Mucosa of descending colon (tissue), 3 donors: ENCODE data around the gene THBD. TPM values are rescaled to one million over a fixed set of nuclear protein-coding genes. Genes with fewer than 3 reads are reported as not detected.

Experiments
- ATAC-seq: fragments of 200-7000 bp; cut with Tn5 transposase; one replicate; pipeline ENCODE4 v1.9.1; 2020; ENCODE audit warnings: mild to moderate bottlenecking, moderate library complexity
- DNase-seq, 3 donors: peaks; one replicate each; pipeline ENCODE4 v3.0.0-alpha.2; 2020
- H3K36me3 ChIP-seq: fragments of 200-600 bp; one replicate; pipeline ENCODE4 v1.8.0; 2021; ENCODE audit warnings: low read depth, mild to moderate bottlenecking
- H3K4me1 ChIP-seq: fragments of 200-600 bp; one replicate; pipeline ENCODE4 v1.8.0; 2021; ENCODE audit warnings: low read depth, mild to moderate bottlenecking
- H3K4me3 ChIP-seq: fragments of 200-600 bp; one replicate; pipeline ENCODE4 v1.8.0; 2021; ENCODE audit warnings: mild to moderate bottlenecking
- H3K9me3 ChIP-seq: fragments of 200-600 bp; one replicate; pipeline ENCODE4 v1.8.0; 2021; ENCODE audit warnings: mild to moderate bottlenecking
- intact Hi-C, 2 donors: fragments of 100-400 bp; cut with DNase I in 1 of 2; cut with micrococcal nuclease in 1 of 2; formaldehyde crosslinking; loops; one replicate each; pipeline versions ENCODE4 v1.11.0 to v1.11.1; 2022; cut with DNase I, micrococcal nuclease
- total RNA-seq, 3 donors: library from RNA; stranded (reverse); fragmentation: NEBNext Ultra II Directional in 2 of 3; extraction: Animal tissue kit (Norgen Biotek cat#: 25700) in 2 of 3; gene quantifications; one replicate each; pipeline versions ENCODE4 v1.2.1 to v1.2.4, GENCODE V29; 2021 to 2023
- TF ChIP-seq, protein P1 (sequence below): fragments of 200-600 bp; IDR thresholded peaks from one replicate; pipeline ENCODE4 v1.8.0; 2022; ENCODE audit warnings: antibody characterized with exemption, mild to moderate bottlenecking
- donor health status: DM: no; HTN: no; CAD: no; lungs with moderate emphysema.
- donor health status: DM: no; HTN: no; CAD: no.
- donor health status: DM: no; HTN: yes; CAD: no.

Gene THBD
- total RNA-seq, 3 donors from 2014 or later: 1.8 to 8.8 (median 5.9) TPM

DNA sequence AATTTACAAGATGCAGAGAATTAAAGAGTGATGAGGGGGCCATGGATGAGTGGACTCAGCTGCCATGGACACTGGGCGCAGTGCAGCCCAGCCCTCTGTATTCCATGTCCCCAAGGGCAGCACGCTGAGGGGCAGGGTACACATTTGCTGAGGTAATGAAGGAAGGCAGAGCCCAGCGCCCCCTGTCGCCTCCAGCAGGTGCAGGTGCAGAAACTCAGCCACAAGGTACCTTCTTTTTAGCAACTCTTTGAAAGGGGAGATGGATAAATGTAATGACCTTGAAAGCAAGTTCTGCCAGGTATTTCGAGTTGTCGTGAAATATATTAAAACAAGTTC, 29.5 kb upstream of the THBD start:
- H3K36me3 ChIP-seq: no peaks in the 10 kb centered on the region
- TF ChIP-seq, protein P1, sequence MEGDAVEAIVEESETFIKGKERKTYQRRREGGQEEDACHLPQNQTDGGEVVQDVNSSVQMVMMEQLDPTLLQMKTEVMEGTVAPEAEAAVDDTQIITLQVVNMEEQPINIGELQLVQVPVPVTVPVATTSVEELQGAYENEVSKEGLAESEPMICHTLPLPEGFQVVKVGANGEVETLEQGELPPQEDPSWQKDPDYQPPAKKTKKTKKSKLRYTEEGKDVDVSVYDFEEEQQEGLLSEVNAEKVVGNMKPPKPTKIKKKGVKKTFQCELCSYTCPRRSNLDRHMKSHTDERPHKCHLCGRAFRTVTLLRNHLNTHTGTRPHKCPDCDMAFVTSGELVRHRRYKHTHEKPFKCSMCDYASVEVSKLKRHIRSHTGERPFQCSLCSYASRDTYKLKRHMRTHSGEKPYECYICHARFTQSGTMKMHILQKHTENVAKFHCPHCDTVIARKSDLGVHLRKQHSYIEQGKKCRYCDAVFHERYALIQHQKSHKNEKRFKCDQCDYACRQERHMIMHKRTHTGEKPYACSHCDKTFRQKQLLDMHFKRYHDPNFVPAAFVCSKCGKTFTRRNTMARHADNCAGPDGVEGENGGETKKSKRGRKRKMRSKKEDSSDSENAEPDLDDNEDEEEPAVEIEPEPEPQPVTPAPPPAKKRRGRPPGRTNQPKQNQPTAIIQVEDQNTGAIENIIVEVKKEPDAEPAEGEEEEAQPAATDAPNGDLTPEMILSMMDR: no peak
- H3K4me1 ChIP-seq: no peaks in the 10 kb centered on the region
- no peaks in the 10 kb centered on the region for H3K9me3 ChIP-seq
- H3K4me3 ChIP-seq: no peak overlapping the region
- intact Hi-C loops: no loop called here
- no peak for DNase-seq
- ATAC-seq: no peak

DNA sequence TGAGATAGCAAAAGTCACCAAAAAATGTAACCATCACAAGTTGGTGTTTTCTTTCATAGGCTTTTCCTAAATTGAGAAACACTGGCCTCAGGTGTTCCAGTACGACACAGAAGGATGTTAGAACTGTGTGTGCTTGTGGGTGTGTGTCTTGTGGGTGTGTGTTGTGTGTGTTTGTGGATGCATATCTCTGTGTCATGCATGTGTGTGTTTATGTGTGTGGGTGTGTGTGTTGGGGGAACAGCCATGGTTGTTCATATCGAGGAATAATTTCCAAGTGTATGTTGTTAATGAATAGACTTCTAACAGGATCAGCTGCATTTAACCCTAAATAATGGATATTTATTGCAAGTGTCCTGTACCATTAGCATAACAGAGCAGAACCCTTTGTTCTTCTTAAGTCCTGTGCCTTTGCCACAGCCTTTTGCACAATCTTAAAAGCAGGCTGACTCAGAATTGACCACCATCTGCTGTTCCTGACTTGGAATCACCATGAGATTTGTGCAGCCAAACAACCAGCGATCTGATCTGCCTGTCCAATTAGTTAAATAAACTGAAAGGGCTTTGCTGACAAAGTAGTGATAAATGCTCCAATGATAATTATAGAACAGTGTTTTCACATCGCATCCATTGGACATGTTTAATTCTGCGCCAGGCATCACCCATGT, 29.0 kb upstream of the THBD start:
- no peaks in the 10 kb centered on the region for H3K36me3 ChIP-seq
- no peak for ATAC-seq
- no peaks in the 10 kb centered on the region for H3K9me3 ChIP-seq
- TF ChIP-seq, protein P1: no peak
- no peaks in the 10 kb centered on the region for H3K4me1 ChIP-seq
- no peak overlapping the region for H3K4me3 ChIP-seq
- intact Hi-C loops: no loop called here
- no peak for DNase-seq

DNA sequence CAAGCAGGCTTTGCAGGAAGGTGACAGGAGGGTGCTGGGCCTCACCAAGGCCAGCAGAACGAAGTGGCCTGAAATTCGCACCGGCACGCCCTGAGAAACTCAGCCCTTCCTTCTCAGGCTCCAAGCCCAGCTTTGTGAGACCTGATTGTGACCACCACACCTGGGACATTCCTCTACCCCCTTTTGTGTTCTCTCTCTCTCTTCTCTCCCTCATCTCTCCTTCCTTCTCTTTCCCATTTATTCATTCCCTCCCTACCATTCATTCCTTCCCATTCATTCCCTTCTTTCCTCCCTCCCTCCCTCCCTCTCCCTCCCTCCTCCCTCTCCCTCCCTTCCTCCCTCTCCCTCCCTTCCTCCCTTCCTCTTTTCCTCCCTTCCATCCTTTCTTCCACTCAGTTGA, 27.8 kb upstream of the THBD start:
- DNase-seq (no peak), ATAC-seq (no peak)
- no peak overlapping the region for H3K4me3 ChIP-seq
- H3K36me3 ChIP-seq: no peaks in the 10 kb centered on the region
- intact Hi-C loops: no loop called here
- TF ChIP-seq, protein P1: no peak
- no peaks in the 10 kb centered on the region for H3K9me3 ChIP-seq
- no peaks in the 10 kb centered on the region for H3K4me1 ChIP-seq

DNA sequence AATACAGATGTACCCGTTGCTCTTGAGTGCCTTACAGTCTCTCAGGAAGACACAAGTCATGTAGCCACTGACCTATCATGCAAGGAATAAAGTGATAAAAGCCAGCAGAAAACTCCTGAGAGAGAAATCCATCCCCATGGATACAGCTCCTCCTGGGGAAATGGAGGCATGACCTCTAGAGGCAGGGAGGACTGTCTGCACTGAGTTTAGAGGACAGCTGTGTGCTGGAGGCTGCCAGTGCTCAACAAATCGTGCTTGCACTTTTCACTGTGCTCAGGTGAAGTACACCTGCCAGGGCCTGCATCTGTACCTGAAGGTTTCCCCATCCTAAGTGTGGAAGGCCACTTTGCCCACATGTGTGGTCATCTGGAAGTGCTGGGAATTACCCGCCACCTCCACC, 24.6 kb upstream of the THBD start:
- H3K4me3 ChIP-seq: no peak overlapping the region
- no peak for DNase-seq
- peaks cover 3% of the 10 kb centered on the region for H3K4me1 ChIP-seq
- ATAC-seq: no peak
- intact Hi-C loops: no loop called here
- TF ChIP-seq, protein P1: no peak
- no peaks in the 10 kb centered on the region for H3K9me3 ChIP-seq
- no peaks in the 10 kb centered on the region for H3K36me3 ChIP-seq

DNA sequence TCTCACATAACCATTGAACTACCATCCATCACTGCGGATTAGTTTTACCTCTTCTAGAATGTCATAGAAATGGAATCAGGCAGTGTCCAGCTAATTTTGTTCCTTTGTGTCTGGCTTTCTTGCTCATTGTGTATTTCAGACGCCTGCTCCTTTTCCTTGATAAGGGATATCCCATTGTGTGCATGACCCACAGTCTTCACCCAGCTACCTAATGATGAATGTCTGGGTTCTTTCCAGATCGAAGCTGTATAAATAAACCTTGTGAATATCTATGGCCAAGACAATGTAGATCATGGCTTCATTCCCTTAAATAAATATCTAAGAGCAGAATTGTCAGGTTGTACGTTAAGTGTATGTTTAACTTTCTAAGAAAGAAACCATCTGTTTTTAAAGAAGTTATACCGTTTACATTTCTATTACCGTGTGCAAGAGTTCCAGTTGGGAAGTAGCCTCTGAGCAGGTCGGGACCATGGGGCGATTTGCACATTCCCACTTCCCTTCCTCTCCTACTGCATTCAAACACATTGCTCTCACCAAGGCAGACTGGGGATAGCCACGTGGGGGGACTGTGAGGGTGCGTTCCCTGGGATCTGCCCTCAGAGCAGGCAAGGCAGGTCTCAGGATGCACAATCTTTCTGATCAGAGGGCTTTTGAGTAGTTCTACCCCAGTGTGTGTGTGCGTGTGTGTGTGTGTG, 23.6 kb upstream of the THBD start:
- ATAC-seq (no peak), DNase-seq (no peak)
- TF ChIP-seq, protein P1: no peak
- H3K4me1 ChIP-seq: peaks cover 3% of the 10 kb centered on the region
- H3K9me3 ChIP-seq: no peaks in the 10 kb centered on the region
- H3K36me3 ChIP-seq: no peaks in the 10 kb centered on the region
- H3K4me3 ChIP-seq: no peak overlapping the region
- intact Hi-C loops: no loop called here
